Body of pancreas (tissue), 4 donors: ENCODE data around the gene BRD3OS. TPM values are rescaled to one million over a fixed set of nuclear protein-coding genes. Genes with fewer than 3 reads are reported as not detected.

Experiments used
- ATAC-seq: fragments of 150-250 bp; one replicate; pipeline ENCODE4 v1.9.1; 2016
- DNase-seq, 4 donors: peaks; one replicate each; pipeline ENCODE4 v3.0.0-alpha.2; 2019
- H3K27ac ChIP-seq, 4 donors: fragments of 200-600 bp; sonication (generic); 1 replicate in 3 of 4; 2 replicates in 1 of 4; pipeline versions ENCODE4 v1.5.1 to v1.6.1; 2016 to 2019; ENCODE audit warnings: mild to moderate bottlenecking in 1 of 4, mixed read lengths in 1 of 4, moderate library complexity in 1 of 4
- H3K27me3 ChIP-seq, 2 donors: fragments of 200-600 bp; sonication (generic); one replicate each; pipeline ENCODE4 v1.6.0; 2016; ENCODE audit warnings: mild to moderate bottlenecking in 1 of 2
- H3K36me3 ChIP-seq, 2 donors: fragments of 200-600 bp; sonication (generic); replicated peaks in 1 of 2; 2 replicates each; pipeline ENCODE4 v1.5.1; 2016; ENCODE audit warnings: low read depth in 2 of 2; ENCODE audit not compliant: insufficient read depth in 1 of 2
- H3K4me1 ChIP-seq: fragments of 200-600 bp; sonication (generic); one replicate; pipeline ENCODE4 v1.6.0; 2016
- H3K4me3 ChIP-seq, 2 donors: fragments of 200-600 bp; sonication (generic); 1 replicate in 1 of 2; 2 replicates in 1 of 2; pipeline ENCODE4 v1.5.1; 2016 to 2019
- H3K9me3 ChIP-seq, 3 donors: fragments of 200-600 bp; sonication (generic); 1 replicate in 2 of 3; 2 replicates in 1 of 3; pipeline ENCODE4 v1.5.1; 2016
- CTCF ChIP-seq, 7 experiments: fragments of 450-650 bp in 4 of 7; fragments of 200-600 bp in 3 of 7; sonication (generic) in 3 of 7; IDR thresholded peaks; one replicate each; pipeline ENCODE4 v1.5.1; 2016 to 2019; ENCODE audit warnings: antibody characterized with exemption in 7 of 7
- POLR2A ChIP-seq, 3 donors: fragments of 450-650 bp; IDR thresholded peaks; one replicate each; pipeline ENCODE4 v1.6.1; 2016; ENCODE audit warnings: antibody characterized with exemption in 3 of 3, mild to moderate bottlenecking in 2 of 3
- WGBS, 2 donors: methylation state at CpG; one replicate each; pipeline ENCODE4 v1.1.5; 2017; 5-methylcytosine and 5-hydroxymethylcytosine counted together
- intact Hi-C: fragments of 100-400 bp; cut with DNase I; formaldehyde crosslinking; loops from one replicate; pipeline ENCODE4 v1.15.1; 2023
- total RNA-seq, 2 donors: library from RNA; depleted of rRNA; stranded (reverse); fragments of >200 nt; gene quantifications; one replicate each; pipeline ENCODE4 v1.1.0, GENCODE V29; 2016

The BRD3OS gene
- total RNA-seq, 2 donors from 2014 or later, result 7.3 to 9.6 TPM

- intact Hi-C loops, result no loop called here
- no peak overlapping the region for H3K27ac ChIP-seq
- WGBS, 2 donors, result 80 to 93% methylated on average over 10 to 11 of the region's 11 CpGs
- no peak for ATAC-seq
- TF ChIP-seq POLR2A (IDR thresholded peaks at IDR 0.05) (no peak), CTCF (IDR thresholded peaks at IDR 0.05) (no peak)
- peaks cover under 1% of the 10 kb centered on the region for H3K4me1 ChIP-seq
- H3K4me3 ChIP-seq, result no peak overlapping the region
- H3K36me3 ChIP-seq, result peaks cover 0 to 23% of the 10 kb centered on the region in 2 donors
- H3K9me3 ChIP-seq, result no peaks in the 10 kb centered on the region
- no peak for DNase-seq
- H3K27me3 ChIP-seq, result no peaks in the 10 kb centered on the region
Measured at GRCh38 chr9:134043531-134043988, 18.3 kb downstream of the BRD3OS start.

DNA sequence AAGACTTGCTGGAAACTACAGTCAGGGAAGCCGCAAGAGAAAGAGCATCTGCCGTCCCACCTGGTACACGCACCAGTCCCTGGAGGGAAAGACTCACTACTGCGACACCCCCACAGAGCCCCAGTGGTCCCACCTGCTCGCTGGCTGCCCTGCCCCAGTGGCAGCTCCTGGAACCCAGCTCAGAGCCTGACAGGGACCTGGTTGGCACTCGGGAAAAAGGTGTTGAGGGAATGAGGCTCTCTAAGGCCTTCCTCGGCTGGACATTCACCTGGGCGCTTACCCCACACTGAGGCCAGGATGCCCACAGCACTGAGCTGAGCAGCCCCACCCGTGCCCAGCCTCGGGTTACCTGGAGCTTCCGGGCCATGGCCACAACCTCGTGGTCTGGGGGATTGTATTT lies 19.7 kb downstream of the BRD3OS start:
- TF ChIP-seq CTCF (IDR thresholded peaks at IDR 0.05), result no peak
- TF ChIP-seq POLR2A (IDR thresholded peaks at IDR 0.05), result no peak
- intact Hi-C loops, result no loop called here
- no peak overlapping the region for H3K27ac ChIP-seq
- ATAC-seq (no peak), DNase-seq (no peak)
- H3K4me3 ChIP-seq, result no peak overlapping the region
- peaks cover 12% of the 10 kb centered on the region for H3K4me1 ChIP-seq
- WGBS, 2 donors, result 80 to 95% methylated on average over 1 to 12 of the region's 12 CpGs
- no peaks in the 10 kb centered on the region for H3K9me3 ChIP-seq
- H3K36me3 ChIP-seq, result peaks cover 0 to 18% of the 10 kb centered on the region in 2 donors
- no peaks in the 10 kb centered on the region for H3K27me3 ChIP-seq

DNA sequence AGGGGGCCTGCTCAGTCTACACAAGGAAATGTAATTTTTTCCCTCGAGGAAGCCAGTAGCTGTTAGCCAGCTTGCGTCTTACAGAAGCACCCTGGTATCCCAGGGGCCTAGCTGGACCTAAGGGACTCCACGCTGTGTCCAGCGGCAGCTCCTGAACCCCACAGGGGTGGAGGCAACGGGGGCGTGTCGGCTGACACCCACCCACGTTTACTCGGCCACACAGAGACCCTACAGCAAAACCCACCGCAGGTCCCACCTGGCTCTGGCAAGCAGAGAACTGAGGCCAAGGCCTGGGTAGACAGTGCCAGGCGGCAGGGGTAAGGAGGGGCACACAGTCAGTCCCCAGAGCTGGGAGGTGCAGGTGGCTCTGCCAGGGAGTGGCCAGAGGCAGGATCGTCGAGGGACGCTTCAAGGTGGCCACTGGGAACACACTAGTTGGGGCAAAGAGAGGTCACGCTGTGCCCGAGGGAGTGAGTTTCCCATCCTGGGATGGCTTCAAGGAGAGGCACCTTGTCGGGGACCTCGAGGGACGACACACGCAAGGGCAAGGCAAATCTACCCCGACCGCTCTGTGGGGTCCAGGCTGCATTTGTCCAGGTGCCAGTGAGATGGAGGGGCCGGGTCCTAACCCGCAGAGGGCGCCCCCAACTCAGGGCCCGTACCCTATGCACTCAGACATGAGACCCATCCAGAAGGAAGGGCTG lies 20.7 kb downstream of the BRD3OS start:
- WGBS, 2 donors, result 85 to 94% methylated on average over 13 to 26 of the region's 26 CpGs
- DNase-seq (no peak), ATAC-seq (no peak)
- Histone ChIP-seq H3K9me3 (no peaks in the 10 kb centered on the region), H3K4me3 (no peak overlapping the region), H3K4me1 (peaks cover 12% of the 10 kb centered on the region), H3K36me3 (peaks cover 2 to 20% of the 10 kb centered on the region in 2 donors), H3K27ac (no peak overlapping the region), H3K27me3 (no peaks in the 10 kb centered on the region)
- intact Hi-C loops, result no loop called here
- TF ChIP-seq POLR2A (IDR thresholded peaks at IDR 0.05), result no peak
- no peak for TF ChIP-seq CTCF (IDR thresholded peaks at IDR 0.05)

DNA sequence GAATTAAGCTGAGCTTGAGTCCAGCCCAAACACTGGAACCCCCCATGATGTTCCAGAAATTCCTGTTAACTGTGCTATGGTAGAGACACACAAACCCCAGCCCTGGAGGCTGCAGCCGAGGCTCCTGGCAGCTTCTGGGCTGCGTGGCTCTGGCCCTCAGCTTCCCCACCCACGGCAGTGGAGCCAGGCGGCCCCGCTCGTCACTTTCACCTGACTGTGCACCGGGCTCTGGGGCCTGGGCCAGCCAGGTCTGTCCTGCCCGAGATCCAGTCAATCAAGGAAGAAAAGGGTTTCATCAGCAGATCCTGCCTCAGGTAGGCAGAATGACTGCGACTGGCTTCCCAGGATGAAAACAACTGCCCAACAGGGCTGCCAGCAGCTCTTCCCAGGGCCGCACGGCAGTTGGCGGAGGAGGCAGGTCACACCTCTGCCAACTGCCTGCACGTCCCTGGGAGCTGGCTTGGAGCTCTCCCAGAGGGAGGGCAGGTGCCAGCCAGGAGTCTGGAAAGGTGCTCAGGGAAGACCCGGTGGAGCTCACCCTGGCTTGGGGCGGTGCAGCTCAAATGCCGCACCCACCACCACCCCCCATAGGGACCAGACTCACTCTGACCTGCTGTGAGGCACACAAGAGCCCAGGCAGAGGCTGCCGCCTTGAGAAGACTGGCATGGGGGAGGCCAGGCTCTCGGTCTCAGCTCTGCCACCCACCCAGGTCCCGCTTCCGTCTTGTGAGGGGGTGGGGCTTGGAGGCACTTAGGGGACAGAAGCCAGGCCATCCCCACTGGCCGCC lies 21.8 kb downstream of the BRD3OS start:
- TF ChIP-seq POLR2A (IDR thresholded peaks at IDR 0.05), result no peak
- no peak for TF ChIP-seq CTCF (IDR thresholded peaks at IDR 0.05)
- Histone ChIP-seq H3K9me3 (no peaks in the 10 kb centered on the region), H3K4me3 (no peak overlapping the region), H3K36me3 (peaks cover 9 to 17% of the 10 kb centered on the region in 2 donors), H3K27me3 (no peaks in the 10 kb centered on the region), H3K27ac (no peak overlapping the region), H3K4me1 (peaks cover 12% of the 10 kb centered on the region)
- ATAC-seq, result no peak
- DNase-seq, result no peak
- intact Hi-C loops, result no loop called here
- WGBS, 2 donors, result 85 to 91% methylated on average over 4 to 21 of the region's 21 CpGs
